ENCODE measurements around the gene RABGGTB. TPM values are rescaled to one million over a fixed set of nuclear protein-coding genes. Genes with fewer than 3 reads are reported as not detected.
"Not testable (repeated sequence)": the region's sequence is repeated elsewhere in the genome, so short reads cannot be mapped to it uniquely, and the experiment has no call there.

RABGGTB gene
- polyA plus RNA-seq, 1 donor: 110 TPM

- Histone ChIP-seq H3K9me3 (ENCODE audit: control insufficient read depth, low read depth, low read length) (peaks cover 4% of the 10 kb centered on the region), H3K4me1 (ENCODE audit: control insufficient read depth, insufficient read depth, low read length) (peaks cover 3% of the 10 kb centered on the region), H3K4me3 (ENCODE audit: low read length) (no peak overlapping the region), H3K27ac (ENCODE audit: low read length) (no peak overlapping the region), H3K36me3 (ENCODE audit: control insufficient read depth, insufficient read depth, low read length) (peaks cover 63% of the 10 kb centered on the region), H3K27me3 (ENCODE audit: control insufficient read depth, insufficient read depth, low read length) (no peaks in the 10 kb centered on the region)
- WGBS (ENCODE audit: insufficient coverage, low lambda C conversion rate): no CpG with 5 or more reads among the region's 3 CpGs
- DNase-seq: no peak
These were observed 6.0 kb downstream of the RABGGTB start for GRCh38 chr1:75792091-75792490.

- no peak for DNase-seq
- peaks cover 4% of the 10 kb centered on the region for H3K9me3 ChIP-seq (ENCODE audit: control insufficient read depth, low read depth, low read length)
- H3K4me3 ChIP-seq (ENCODE audit: low read length): no peak overlapping the region
- 100% methylated on average over 2 of the region's 2 CpGs for WGBS (ENCODE audit: insufficient coverage, low lambda C conversion rate)
- no peak overlapping the region for H3K27ac ChIP-seq (ENCODE audit: low read length)
- no peaks in the 10 kb centered on the region for H3K27me3 ChIP-seq (ENCODE audit: control insufficient read depth, insufficient read depth, low read length)
- peaks cover 62% of the 10 kb centered on the region for H3K36me3 ChIP-seq (ENCODE audit: control insufficient read depth, insufficient read depth, low read length)
- H3K4me1 ChIP-seq (ENCODE audit: control insufficient read depth, insufficient read depth, low read length): no peaks in the 10 kb centered on the region
These were observed 8.3 kb downstream of the RABGGTB start for GRCh38 chr1:75794382-75794781.

- Histone ChIP-seq H3K27ac (ENCODE audit: low read length) (no peak overlapping the region), H3K4me1 (ENCODE audit: control insufficient read depth, insufficient read depth, low read length) (no peaks in the 10 kb centered on the region), H3K4me3 (ENCODE audit: low read length) (no peak overlapping the region), H3K36me3 (ENCODE audit: control insufficient read depth, insufficient read depth, low read length) (peaks cover 54% of the 10 kb centered on the region), H3K9me3 (ENCODE audit: control insufficient read depth, low read depth, low read length) (peaks cover 4% of the 10 kb centered on the region), H3K27me3 (ENCODE audit: control insufficient read depth, insufficient read depth, low read length) (no peaks in the 10 kb centered on the region)
- no peak for DNase-seq
- WGBS (ENCODE audit: insufficient coverage, low lambda C conversion rate): no CpG with 5 or more reads among the region's 4 CpGs
These were observed 9.7 kb downstream of the RABGGTB start for GRCh38 chr1:75795703-75796193.

- no peak within 1 kb of the TSS for H3K27ac ChIP-seq (ENCODE audit: low read length)
- peaks cover 45% of the 10 kb centered on the region for H3K36me3 ChIP-seq (ENCODE audit: control insufficient read depth, insufficient read depth, low read length)
- H3K9me3 ChIP-seq (ENCODE audit: control insufficient read depth, low read depth, low read length): peaks cover 4% of the 10 kb centered on the region
- no peaks in the 10 kb centered on the region for H3K4me1 ChIP-seq (ENCODE audit: control insufficient read depth, insufficient read depth, low read length)
- no peaks in the 10 kb centered on the region for H3K27me3 ChIP-seq (ENCODE audit: control insufficient read depth, insufficient read depth, low read length)
- peak within 1 kb of the TSS; percentile 4 for H3K4me3 ChIP-seq (ENCODE audit: low read length)
- whole genome bisulfite sequencing (ENCODE audit: insufficient coverage, low lambda C conversion rate): no CpG with 5 or more reads among the region's 34 CpGs
- peak in 1 of 2 donors; percentile 31 for DNase-seq
These were observed 10.6 kb downstream of the RABGGTB start, which contains the start of gene MSH4 for GRCh38 chr1:75796376-75797272. Gene MSH4 (plus strand): TSS chr1:75796882. CDS start chr1:75796986, 104 bp downstream.

GRCh38 chr1:75797273-75797588 is 11.2 kb downstream of the RABGGTB start:
- no peak overlapping the region for H3K27ac ChIP-seq (ENCODE audit: low read length)
- H3K9me3 ChIP-seq (ENCODE audit: control insufficient read depth, low read depth, low read length): peaks cover 4% of the 10 kb centered on the region
- no peak overlapping the region for H3K4me3 ChIP-seq (ENCODE audit: low read length)
- no peaks in the 10 kb centered on the region for H3K27me3 ChIP-seq (ENCODE audit: control insufficient read depth, insufficient read depth, low read length)
- DNase-seq: no peak
- H3K4me1 ChIP-seq (ENCODE audit: control insufficient read depth, insufficient read depth, low read length): no peaks in the 10 kb centered on the region
- WGBS (ENCODE audit: insufficient coverage, low lambda C conversion rate): no CpG with 5 or more reads among the region's 6 CpGs
- peaks cover 40% of the 10 kb centered on the region for H3K36me3 ChIP-seq (ENCODE audit: control insufficient read depth, insufficient read depth, low read length)

GRCh38 chr1:75797606-75798216 is 11.7 kb downstream of the RABGGTB start:
- Histone ChIP-seq H3K4me1 (ENCODE audit: control insufficient read depth, insufficient read depth, low read length) (no peaks in the 10 kb centered on the region), H3K4me3 (ENCODE audit: low read length) (no peak overlapping the region), H3K36me3 (ENCODE audit: control insufficient read depth, insufficient read depth, low read length) (peaks cover 36% of the 10 kb centered on the region), H3K9me3 (ENCODE audit: control insufficient read depth, low read depth, low read length) (peaks cover 4% of the 10 kb centered on the region), H3K27me3 (ENCODE audit: control insufficient read depth, insufficient read depth, low read length) (no peaks in the 10 kb centered on the region), H3K27ac (ENCODE audit: low read length) (no peak overlapping the region)
- 100% methylated on average over 1 of the region's 13 CpGs for WGBS (ENCODE audit: insufficient coverage, low lambda C conversion rate)
- no peak for DNase-seq

GRCh38 chr1:75801480-75801879 is 15.4 kb downstream of the RABGGTB start:
- not testable (repeated sequence) for H3K4me3 ChIP-seq (ENCODE audit: low read length); H3K9me3 ChIP-seq (ENCODE audit: control insufficient read depth, low read depth, low read length); H3K36me3 ChIP-seq (ENCODE audit: control insufficient read depth, insufficient read depth, low read length); H3K27ac ChIP-seq (ENCODE audit: low read length); H3K4me1 ChIP-seq (ENCODE audit: control insufficient read depth, insufficient read depth, low read length); H3K27me3 ChIP-seq (ENCODE audit: control insufficient read depth, insufficient read depth, low read length); DNase-seq
- no CpG with 5 or more reads among the region's 2 CpGs for WGBS (ENCODE audit: insufficient coverage, low lambda C conversion rate)

GRCh38 chr1:75808921-75809320 is 22.9 kb downstream of the RABGGTB start:
- Histone ChIP-seq H3K4me3 (ENCODE audit: low read length) (no peak overlapping the region), H3K9me3 (ENCODE audit: control insufficient read depth, low read depth, low read length) (no peaks in the 10 kb centered on the region), H3K36me3 (ENCODE audit: control insufficient read depth, insufficient read depth, low read length) (no peaks in the 10 kb centered on the region), H3K4me1 (ENCODE audit: control insufficient read depth, insufficient read depth, low read length) (no peaks in the 10 kb centered on the region), H3K27ac (ENCODE audit: low read length) (no peak overlapping the region), H3K27me3 (ENCODE audit: control insufficient read depth, insufficient read depth, low read length) (no peaks in the 10 kb centered on the region)
- no peak for DNase-seq
- WGBS (ENCODE audit: insufficient coverage, low lambda C conversion rate): 60% methylated on average over 2 of the region's 4 CpGs

- H3K9me3 ChIP-seq (ENCODE audit: control insufficient read depth, low read depth, low read length); H3K27me3 ChIP-seq (ENCODE audit: control insufficient read depth, insufficient read depth, low read length); DNase-seq; H3K4me1 ChIP-seq (ENCODE audit: control insufficient read depth, insufficient read depth, low read length); H3K36me3 ChIP-seq (ENCODE audit: control insufficient read depth, insufficient read depth, low read length); H3K4me3 ChIP-seq (ENCODE audit: low read length); H3K27ac ChIP-seq (ENCODE audit: low read length): not testable (repeated sequence)
- WGBS (ENCODE audit: insufficient coverage, low lambda C conversion rate): 80% methylated on average over 1 of the region's 3 CpGs
These were observed 24.1 kb downstream of the RABGGTB start for GRCh38 chr1:75810113-75810512.

GRCh38 chr1:75811211-75811981 is 25.3 kb downstream of the RABGGTB start:
- WGBS (ENCODE audit: insufficient coverage, low lambda C conversion rate): 88% methylated on average over 1 of the region's 1 CpG
- Histone ChIP-seq H3K27me3 (ENCODE audit: control insufficient read depth, insufficient read depth, low read length) (no peaks in the 10 kb centered on the region), H3K27ac (ENCODE audit: low read length) (no peak overlapping the region), H3K4me3 (ENCODE audit: low read length) (no peak overlapping the region), H3K4me1 (ENCODE audit: control insufficient read depth, insufficient read depth, low read length) (no peaks in the 10 kb centered on the region), H3K9me3 (ENCODE audit: control insufficient read depth, low read depth, low read length) (no peaks in the 10 kb centered on the region), H3K36me3 (ENCODE audit: control insufficient read depth, insufficient read depth, low read length) (no peaks in the 10 kb centered on the region)
- no peak for DNase-seq
